Measurements from ENCODE around the gene WIPF2. TPM values are rescaled to one million over a fixed set of nuclear protein-coding genes. Genes with fewer than 3 reads are reported as not detected.

WIPF2 gene
- polyA plus RNA-seq, 3 donors = 27.4 to 35.9 (median 28.7) TPM

DNA sequence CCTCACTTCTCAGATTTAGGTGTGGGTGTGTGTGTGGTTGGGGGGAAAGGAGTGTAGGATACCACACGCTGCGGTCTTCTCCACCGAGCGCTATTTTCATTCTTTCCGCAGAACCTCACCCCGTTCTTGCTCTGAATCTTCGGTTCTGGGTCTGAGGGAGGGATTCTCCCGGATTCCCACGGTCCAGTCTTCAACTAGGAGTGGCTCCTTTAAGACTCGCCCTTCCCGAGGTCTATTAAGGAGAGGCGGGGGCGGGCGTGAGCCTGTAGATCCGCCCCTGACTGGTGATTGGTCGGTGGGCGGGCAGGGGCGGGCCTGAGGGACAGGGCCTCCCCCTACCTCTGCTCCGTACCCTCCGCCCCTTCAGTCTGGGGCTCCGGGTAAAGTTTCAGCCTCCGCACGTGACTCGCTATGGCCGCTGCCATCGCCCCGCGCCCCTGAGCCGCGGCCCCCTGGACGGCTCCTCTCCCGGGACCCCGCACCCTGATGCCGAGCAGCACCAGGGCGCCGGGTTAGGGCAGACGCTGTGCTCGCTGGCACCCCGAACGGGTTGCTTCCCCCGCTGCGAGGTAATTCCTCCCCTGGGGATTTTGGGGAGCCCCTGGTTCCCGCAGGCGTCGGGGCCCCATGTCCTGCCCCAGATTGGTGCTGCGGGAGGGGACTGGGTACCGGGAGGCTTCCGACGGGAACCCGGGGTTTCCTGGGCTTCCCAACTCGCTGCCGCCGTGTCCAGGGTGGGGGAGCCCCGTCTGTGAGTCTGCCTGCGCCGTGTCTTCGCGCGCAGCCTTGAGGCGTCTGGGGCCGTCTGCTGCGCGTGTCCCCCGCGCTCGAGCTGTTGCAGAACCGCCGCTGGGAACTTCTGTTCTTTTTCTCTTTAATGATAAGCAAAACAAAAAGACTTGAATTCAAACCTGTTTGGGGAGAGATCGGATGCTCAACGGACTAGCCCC, 99.1 kb downstream of the WIPF2 start:
- DNase-seq (ENCODE audit: extremely low read depth in 1 of 11, low read depth in 9 of 11, low spot score in 4 of 11) = peak in 9 of 11 donors; percentile 89 to 97 (median 93)

DNA sequence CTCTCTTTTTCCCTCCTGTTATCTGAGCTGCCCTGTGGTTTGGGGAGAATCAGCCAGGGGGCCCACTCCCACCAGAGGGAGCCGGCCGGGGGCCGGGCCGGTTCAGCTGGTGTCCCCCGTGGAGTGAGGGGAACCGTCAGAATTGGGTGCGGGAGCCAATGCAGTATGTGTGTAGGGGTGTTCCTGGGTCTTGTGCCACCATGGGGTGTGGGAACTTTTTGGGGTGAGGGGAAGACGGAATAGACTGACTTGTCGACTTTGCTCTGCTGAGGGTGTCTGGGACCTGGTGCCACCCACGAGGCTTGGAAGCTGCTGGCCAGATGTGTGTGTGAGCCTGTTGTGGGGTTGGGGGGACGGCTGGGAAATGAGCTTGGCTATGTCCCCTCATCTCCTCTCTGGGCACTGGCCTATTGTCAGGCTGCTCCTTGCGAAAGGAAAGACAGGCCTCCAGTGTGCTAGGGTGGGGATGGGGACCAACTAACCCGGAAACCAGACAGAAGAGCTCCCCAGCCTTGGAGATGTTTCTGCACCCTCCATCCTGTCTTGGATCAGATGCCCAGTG, 99.8 kb downstream of the WIPF2 start:
- DNase-seq (ENCODE audit: extremely low read depth in 1 of 11, low read depth in 9 of 11, low spot score in 4 of 11) = no peak

DNA sequence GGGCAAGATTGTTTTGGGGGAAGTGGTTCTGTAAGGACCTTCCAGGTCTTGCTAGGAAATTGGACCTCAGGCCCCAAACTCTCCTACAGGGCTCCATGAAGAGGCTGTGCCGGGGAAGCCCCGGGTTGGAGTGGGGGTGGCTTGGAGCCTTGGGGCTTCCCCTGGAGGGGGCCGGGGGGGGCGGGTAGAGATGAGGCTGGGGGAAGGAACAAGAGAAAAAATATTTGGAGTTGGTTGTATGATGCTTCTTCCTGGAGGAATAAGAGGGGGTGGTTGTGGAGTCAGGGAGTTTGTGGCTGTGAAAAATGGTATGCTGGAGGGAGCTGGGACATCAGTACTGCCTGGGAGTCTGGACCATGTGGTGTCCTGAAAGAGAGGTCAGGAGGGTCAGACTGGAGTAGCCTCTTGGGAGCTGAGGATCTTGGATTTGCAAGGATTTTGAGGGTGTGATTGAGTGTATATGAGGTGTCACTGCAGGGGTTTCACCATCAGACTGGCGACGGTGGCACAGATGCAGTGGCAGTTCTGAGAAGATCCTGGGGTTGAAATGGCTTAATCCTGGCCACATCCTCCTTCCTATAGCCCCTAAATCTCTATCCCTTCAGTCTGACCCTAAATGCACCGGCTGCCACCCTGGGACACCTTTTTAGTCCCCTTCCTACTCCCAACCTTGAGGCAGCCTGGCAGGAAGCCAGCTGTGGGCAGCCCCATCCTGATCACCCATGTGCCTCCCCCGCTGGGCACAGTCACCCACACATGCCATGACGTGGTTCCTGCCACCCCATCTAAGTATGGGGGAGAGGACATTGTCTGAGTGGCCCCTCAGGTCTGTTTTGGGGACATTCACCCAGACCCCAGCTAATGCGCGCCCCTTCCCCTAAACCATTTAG, 100.8 kb downstream of the WIPF2 start:
- no peak for DNase-seq (ENCODE audit: extremely low read depth in 1 of 11, low read depth in 9 of 11, low spot score in 4 of 11)

DNA sequence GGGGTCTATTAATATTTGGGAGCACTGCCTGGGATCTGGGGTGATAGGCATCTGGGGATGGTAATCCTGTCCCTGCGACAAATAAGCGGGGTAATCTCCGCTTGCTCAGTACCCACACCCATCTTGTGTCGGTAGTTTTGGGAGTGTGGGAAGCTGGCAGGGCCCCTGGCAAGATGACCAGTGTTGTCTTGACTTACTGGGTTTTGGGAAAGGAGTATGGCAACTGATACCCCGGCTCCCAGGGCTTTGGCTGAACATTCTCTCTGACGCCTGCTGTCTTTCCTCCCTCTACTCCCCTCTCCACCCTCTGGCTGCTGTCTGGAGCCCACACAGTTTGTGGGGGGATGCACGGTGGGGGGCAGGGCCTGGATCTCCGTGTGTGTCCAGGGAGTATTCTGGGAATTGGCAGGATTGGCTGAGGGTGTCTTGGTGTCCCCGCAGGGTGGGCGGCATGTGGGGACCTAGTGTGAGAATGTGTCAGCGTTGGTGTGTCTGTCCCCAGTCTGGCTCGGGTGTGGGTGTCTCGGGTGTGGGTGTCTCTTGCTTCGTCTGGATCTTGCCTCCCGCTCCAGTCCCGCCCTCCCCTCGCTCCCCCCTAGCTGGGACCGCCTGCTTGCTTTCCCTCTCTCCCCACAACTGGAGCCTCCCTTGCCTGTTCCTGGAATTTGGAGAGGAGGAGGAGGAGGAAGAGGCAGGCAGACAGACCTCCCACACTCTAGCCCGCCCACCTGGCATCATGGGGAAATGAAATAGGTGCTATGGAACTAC, 101.8 kb downstream of the WIPF2 start:
- no peak for DNase-seq (ENCODE audit: extremely low read depth in 1 of 11, low read depth in 9 of 11, low spot score in 4 of 11)

DNA sequence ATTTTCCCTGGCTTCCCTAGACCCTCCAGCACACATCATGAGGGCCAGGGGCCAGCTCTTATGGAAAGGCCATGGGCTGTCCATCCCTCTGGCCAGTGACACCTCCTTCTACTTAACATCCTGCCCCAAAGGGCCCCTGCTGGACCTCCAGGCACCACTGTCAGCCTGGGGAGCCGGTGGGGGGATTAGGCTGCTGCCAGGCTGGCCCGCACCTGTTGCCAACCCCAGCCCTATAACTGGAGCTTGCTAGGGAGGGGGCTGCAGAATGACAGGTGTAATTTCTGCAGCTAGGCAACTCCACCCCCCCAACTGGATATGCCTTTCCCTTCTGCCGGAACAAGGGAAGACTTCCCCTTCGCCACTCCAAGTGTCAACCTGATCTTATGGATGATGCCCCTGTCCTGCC, 102.4 kb downstream of the WIPF2 start:
- no peak for DNase-seq (ENCODE audit: extremely low read depth in 1 of 11, low read depth in 9 of 11, low spot score in 4 of 11)

DNA sequence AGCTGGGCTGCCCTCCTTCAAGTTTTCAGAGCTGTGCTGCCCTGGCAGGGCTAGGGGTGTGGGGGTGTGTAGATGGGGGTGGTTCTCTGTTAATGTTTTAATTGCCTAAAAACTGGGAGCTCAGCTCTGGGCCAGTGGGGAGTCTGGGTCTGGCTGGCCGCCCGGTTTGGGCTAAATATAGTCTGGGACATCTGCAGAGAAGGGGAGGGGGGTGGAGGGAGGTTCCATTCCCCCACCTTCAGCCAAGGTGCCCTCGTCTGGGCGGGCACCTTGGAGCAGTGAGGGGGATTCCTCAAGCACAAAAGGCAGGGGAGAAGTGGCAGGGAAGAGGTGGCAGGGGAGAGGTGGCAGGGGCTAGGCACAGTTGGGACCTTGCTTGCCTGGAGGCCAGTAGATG, 102.9 kb downstream of the WIPF2 start:
- DNase-seq (ENCODE audit: extremely low read depth in 1 of 11, low read depth in 9 of 11, low spot score in 4 of 11) = no peak

DNA sequence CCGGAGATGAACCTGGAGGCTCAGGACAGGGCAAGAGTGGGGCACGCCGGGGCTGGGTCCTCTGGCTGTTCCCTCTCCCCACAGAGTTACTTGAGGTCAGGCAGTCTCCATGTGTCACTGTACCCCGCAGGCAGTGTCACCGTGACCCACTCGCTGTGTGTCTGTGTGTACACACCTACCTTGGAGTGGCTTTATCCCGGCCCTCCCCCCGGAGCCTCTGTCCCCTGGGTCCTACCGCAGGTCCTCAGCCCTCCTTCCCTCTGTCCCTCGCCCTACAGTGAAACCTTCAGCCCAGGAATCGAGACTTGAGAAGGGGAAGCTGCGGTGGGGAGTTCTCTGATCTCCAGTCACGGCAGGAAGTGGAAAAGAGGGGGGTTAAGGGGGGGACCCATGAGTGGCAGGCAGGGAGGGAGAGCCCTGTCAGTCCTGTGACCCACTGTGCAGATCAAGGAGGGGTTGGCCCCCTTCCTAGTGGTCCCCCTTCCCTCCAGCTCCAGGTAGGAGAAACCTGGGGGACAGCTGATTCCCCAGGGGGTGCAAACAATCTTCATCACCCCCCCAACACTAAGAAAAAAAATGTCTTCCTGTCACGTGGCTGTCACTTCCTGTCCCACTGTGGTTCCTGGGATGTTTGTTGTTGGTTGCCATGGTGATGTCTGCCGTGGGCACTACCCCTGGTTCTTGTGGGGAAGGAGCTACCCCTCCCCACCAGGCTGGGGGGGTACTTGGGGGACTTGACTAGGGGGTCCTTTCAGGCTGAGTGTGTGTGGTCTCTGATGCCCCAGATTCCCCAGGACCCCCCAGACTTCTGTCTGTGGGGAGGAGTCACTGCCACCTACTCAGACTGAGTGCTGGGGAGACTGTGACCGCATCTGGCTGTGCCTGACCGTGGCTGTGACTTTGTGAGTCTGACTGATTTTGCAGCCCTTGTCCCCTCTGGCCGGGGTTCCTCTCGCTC, 103.5 kb downstream of the WIPF2 start:
- DNase-seq (ENCODE audit: extremely low read depth in 1 of 11, low read depth in 9 of 11, low spot score in 4 of 11) = peak in 3 of 11 donors; percentile 75 to 81 (median 78)

DNA sequence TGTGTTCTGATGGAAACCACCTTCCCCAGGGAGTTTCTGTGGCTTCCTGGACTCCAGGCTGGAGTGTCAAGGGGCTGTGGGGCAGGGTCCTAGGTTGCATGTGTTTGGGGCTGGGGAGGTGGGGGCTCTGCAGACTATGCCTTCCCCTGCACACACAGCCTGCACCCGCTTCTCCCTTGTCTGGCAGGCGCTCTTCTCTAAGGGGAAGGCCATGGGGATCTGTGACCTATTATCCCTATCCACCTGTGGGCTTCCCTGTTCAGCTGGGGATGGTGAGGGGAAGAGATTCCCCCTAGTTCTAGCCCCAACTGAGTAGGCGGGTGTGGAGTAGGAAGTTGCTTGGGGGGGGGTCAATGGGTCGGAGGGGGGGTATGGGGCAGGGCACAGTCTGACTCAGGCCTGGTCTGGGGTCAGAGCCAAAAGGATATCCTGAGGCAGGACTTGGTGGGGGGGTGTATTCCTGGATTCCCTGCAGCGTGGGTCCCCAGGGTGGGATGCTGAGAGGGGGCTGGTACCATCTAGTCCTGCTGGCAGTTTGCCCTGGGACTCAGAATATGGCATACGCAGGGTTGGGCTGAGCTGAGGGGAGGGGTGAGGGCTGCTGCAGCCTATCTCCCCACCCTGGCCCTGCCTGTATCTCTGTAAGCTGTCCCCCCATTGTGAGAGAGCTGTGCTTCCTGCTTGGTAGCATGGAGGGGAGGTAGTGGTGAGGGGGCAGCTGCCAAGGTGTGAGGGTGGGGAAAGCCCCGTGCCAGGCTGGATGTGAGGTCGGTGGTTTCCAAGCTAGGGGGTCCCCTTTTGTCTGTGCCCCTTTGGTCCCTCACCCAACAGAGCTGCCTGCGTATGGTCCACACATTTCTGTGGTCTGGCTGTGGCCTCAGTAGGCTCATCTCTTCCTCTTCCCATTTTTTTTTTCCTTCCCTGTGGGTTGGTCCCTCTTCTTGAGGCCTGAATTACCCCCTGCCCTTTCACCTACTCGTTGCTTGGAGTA, 104.6 kb downstream of the WIPF2 start:
- no peak for DNase-seq (ENCODE audit: extremely low read depth in 1 of 11, low read depth in 9 of 11, low spot score in 4 of 11)

DNA sequence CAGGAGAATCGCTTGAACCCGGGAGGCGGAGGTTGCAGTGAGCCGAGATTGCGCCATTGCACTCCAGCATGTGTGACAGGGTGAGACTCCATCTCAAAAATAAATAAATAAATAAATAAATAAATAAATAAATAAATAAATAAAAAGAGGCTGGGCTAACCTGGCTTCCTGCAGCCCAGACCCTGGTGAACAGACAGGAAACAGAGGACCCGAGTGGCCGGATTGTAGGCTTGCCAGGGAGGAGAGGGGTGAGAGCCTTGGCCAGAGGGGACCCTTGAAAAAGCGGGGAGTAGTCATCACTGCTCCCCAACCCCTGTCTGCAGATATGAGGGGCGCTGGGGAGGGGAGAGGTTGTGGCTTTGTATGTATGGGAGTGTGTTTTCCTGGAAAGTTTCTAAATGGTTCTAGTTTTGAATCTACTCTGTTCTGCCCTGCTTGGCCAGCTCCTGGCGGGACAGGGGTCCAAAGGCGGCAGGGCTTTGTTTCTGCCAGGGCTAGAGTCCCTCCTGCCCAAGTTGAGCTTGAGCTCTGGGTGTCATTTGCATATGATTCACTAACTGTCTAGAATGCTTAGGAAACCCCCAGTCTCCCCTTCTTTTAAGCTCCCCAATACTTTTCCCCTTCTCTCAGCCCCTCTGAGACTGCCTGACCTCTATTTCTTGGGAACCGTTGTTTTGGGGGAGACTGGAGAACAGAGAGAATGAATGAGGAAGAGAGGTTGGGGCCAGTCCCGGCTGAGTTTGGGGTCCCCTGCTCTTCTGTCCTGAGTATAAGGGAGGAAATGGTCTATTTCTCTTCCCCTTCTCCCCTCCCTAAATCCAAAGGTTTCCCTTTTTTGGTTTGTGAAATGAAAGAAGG, 106.3 kb downstream of the WIPF2 start:
- DNase-seq (ENCODE audit: extremely low read depth in 1 of 11, low read depth in 9 of 11, low spot score in 4 of 11) = no peak

DNA sequence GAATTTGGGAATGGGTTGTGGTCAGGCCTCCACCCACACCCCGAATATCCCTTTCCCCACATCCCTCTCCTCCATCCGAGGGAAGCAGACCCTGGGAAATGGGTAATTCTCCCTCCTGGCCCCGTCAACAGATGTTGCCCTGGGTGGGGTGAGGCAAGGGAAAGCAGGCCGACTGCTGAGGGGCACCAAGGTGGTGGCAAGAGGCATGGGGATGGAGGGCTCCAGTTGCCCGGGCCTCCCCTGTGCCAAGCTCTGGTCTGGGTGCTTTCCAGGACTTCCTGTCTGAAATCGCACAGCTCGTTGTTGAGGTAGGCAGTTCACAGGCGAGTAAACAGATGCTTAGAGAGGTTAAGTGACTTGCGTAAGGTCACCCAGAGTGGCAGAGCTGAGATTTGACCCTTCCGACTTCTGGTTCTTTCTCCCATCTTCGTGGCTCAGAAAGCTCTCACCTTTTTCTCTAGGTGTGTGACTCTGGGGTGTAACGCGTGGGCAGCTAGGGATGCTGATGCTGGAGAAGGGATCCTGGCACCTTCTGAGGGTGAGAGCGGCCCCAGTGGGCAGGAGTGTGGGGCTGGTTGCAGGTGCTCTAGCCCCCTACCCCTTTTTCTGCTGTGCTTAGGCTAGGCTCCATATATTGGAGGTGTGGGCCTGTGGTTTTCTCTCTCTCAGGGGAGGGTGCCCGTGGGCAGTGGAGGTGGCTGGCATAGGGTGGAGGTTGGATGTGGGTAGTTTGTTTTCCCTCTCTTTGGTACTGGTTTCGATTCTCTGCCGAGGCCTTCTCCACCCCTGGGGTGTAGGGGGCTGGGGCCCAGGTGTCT, 107.1 kb downstream of the WIPF2 start:
- DNase-seq (ENCODE audit: extremely low read depth in 1 of 11, low read depth in 9 of 11, low spot score in 4 of 11) = no peak

DNA sequence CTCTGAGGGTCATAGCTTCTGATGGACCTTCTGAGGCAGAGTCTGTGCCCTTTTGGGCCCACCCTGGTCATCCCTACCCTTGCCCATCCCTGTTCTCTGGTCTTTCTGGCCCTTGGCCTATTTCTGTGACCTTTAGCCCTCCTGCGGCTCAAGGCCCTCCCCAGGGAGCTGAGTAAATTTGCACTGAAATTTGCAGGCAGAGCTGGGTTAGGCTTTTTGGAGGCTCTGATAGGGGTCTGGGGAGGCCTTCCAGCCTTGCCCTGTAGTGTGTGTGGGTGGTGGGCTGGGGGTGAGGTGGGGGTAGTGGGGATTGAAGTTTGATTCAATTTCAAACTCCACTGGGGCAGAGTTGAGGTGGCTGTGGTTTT, 107.7 kb downstream of the WIPF2 start:
- no peak for DNase-seq (ENCODE audit: extremely low read depth in 1 of 11, low read depth in 9 of 11, low spot score in 4 of 11)

DNA sequence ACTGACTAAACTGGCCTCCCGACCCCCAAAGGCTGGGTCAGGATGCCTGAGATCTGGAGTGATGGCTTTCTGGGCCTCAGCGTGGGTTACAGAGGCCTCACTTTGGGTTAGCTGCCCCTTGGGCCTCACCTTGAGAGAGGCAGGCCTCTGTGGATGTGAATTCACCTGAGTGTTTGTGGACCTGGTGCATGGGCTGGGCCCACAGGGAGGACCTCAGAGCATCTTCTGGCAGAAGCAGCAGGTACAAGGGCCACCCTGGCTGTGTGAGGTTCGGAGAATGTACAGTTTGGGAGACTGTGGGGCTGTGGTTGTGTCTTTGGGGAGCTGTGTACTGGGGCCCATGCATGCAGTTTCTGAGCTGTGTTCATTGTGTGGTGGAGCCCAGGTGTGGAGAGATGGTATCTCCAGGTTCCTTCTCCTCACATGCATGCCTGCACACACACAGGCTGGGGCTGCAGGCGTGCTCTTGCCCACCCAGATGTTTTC, 108.2 kb downstream of the WIPF2 start:
- DNase-seq (ENCODE audit: extremely low read depth in 1 of 11, low read depth in 9 of 11, low spot score in 4 of 11) = no peak

DNA sequence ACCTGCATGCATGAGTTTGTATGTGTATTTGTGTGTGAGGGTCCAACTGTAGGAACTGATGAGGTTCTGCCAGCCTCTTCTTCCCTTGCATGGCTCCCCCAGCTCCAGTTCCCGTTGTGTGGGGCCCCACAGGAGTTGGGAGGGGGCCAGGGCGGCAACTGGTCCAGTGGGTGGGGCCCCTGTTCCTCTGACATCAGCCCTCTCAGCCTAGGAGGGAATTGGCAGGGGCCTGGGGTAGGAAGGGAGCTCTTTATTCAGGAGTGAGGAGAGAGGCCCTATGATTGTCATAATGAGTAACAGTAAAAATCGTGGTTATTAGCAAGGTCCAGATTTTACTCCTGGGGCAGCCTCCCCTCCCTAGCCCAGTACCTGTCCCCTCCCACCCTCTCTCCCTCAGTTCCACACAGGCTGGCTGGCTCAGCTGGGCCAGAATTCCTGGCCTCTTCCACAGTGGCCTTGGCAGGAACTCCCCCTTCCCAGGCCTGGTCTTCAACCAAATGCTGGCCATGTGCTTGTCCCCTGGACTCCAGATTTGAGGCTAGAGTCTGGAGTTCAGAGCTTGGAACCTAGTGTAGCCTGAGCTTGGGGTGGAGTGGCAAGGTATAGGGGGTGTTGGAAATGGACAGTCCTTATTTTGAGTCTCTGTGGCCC, 108.8 kb downstream of the WIPF2 start:
- DNase-seq (ENCODE audit: extremely low read depth in 1 of 11, low read depth in 9 of 11, low spot score in 4 of 11) = no peak

DNA sequence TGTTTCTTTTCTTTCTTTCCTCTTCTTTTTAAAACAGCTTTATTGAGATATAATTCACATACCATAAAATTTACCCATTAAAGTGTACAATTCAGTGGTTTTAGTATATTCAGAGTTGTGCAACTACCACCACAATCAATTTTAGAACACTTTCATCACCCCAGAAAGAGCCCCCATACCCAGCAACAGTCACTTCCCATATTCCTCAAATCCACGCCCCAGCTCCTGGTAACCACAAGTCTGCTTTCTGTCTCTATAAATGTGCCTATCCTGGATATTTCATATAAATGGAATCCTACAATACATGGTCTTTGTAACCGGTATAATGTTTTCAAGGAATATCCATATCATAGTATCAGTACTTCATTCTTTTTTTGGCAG, 109.3 kb downstream of the WIPF2 start:
- no peak for DNase-seq (ENCODE audit: extremely low read depth in 1 of 11, low read depth in 9 of 11, low spot score in 4 of 11)
